Measurements from ENCODE around the gene NNT.
"Not testable (repeated sequence)": the region's sequence is repeated elsewhere in the genome, so short reads cannot be mapped to it uniquely, and the experiment has no call there.

The NNT gene

GRCh38 chr5:43667379-43667778 lies 64.4 kb downstream of the NNT start:
- DNase-seq (ENCODE audit: low read depth): not testable (repeated sequence)

GRCh38 chr5:43674536-43674935 lies 71.6 kb downstream of the NNT start:
- DNase-seq (ENCODE audit: low read depth): no peak

GRCh38 chr5:43675357-43675756 lies 72.4 kb downstream of the NNT start:
- no peak for DNase-seq (ENCODE audit: low read depth)

GRCh38 chr5:43676083-43676840 lies 73.3 kb downstream of the NNT start:
- DNase-seq (ENCODE audit: low read depth): no peak

GRCh38 chr5:43677253-43677652 lies 74.3 kb downstream of the NNT start:
- DNase-seq (ENCODE audit: low read depth): no peak

- no peak for DNase-seq (ENCODE audit: low read depth)
These were observed 76.2 kb downstream of the NNT start for GRCh38 chr5:43679214-43679613.

- peak; percentile 12 for DNase-seq (ENCODE audit: low read depth)
These were observed 77.3 kb downstream of the NNT start for GRCh38 chr5:43680286-43680685.

GRCh38 chr5:43683884-43684471 lies 81.0 kb downstream of the NNT start:
- no peak for DNase-seq (ENCODE audit: low read depth)

GRCh38 chr5:43685252-43685950 lies 82.4 kb downstream of the NNT start:
- DNase-seq (ENCODE audit: low read depth): no peak

- DNase-seq (ENCODE audit: low read depth): no peak
These were observed 84.3 kb downstream of the NNT start for GRCh38 chr5:43687275-43687674.

GRCh38 chr5:43691275-43691674 lies 88.3 kb downstream of the NNT start:
- DNase-seq (ENCODE audit: low read depth): no peak

- no peak for DNase-seq (ENCODE audit: low read depth)
These were observed 88.9 kb downstream of the NNT start for GRCh38 chr5:43691893-43692292.

- no peak for DNase-seq (ENCODE audit: low read depth)
These were observed 90.4 kb downstream of the NNT start for GRCh38 chr5:43693411-43693810.

GRCh38 chr5:43694027-43694426 lies 91.0 kb downstream of the NNT start:
- no peak for DNase-seq (ENCODE audit: low read depth)

- not testable (repeated sequence) for DNase-seq (ENCODE audit: low read depth)
These were observed 93.5 kb downstream of the NNT start for GRCh38 chr5:43696444-43696843.

- DNase-seq (ENCODE audit: low read depth): no peak
These were observed 96.9 kb downstream of the NNT start for GRCh38 chr5:43699910-43700309.

- no peak for DNase-seq (ENCODE audit: low read depth)
These were observed 97.6 kb downstream of the NNT start for GRCh38 chr5:43700601-43701000.

GRCh38 chr5:43701227-43701626 lies 98.2 kb downstream of the NNT start:
- no peak for DNase-seq (ENCODE audit: low read depth)

- DNase-seq (ENCODE audit: low read depth): no peak
These were observed 99.3 kb downstream of the NNT start for GRCh38 chr5:43702293-43702692.

- DNase-seq (ENCODE audit: low read depth): peak; percentile 17
These were observed 99.8 kb downstream of the NNT start for GRCh38 chr5:43702815-43703214.

GRCh38 chr5:43704243-43704642 lies 101.3 kb downstream of the NNT start:
- no peak for DNase-seq (ENCODE audit: low read depth)

- not testable (repeated sequence) for DNase-seq (ENCODE audit: low read depth)
These were observed 103.6 kb downstream of the NNT start for GRCh38 chr5:43706576-43706975.

- DNase-seq (ENCODE audit: low read depth): no peak
These were observed 108.5 kb downstream of the NNT start for GRCh38 chr5:43711496-43711895.

All from fibroblast of the conjunctiva (primary cell).